ENCODE measurements around the gene GRHL3.

The GRHL3 gene

GRCh38 chr1:24341260-24341659 is 22.1 kb downstream of the GRHL3 start:
- ChIA-PET POLR2A (ENCODE audit: low non-redundant PET) (no interaction called here), CTCF (interaction anchor here (1.0 kb wide), 1 partner anchor 142 kb away, joined by 3 read pairs; no protein-coding TSS in a partner anchor)
- H3K27ac ChIP-seq = peak overlapping the region; percentile 1; the same call in 1 of the 2 replicates
- no peak for TF ChIP-seq CTCF (conservative IDR thresholded peaks at IDR 0.05; ENCODE audit: low read depth)
- DNase-seq (ENCODE audit: low spot score) = no peak

- ChIA-PET CTCF (interaction anchor here (0.6 kb wide), 1 partner anchor 12 kb away, joined by 3 read pairs; no protein-coding TSS in a partner anchor), POLR2A (ENCODE audit: low non-redundant PET) (interaction anchor here (1.2 kb wide), 1 partner anchor 9 kb away, joined by 3 read pairs; no protein-coding TSS in a partner anchor)
- no peak for DNase-seq (ENCODE audit: low spot score)
- TF ChIP-seq CTCF (conservative IDR thresholded peaks at IDR 0.05; ENCODE audit: low read depth) = no peak
- no peak overlapping the region for H3K27ac ChIP-seq
Measured at GRCh38 chr1:24343412-24344089, 24.4 kb downstream of the GRHL3 start.

GRCh38 chr1:24344090-24344742 is 25.1 kb downstream of the GRHL3 start:
- ChIA-PET CTCF (interaction anchor here (0.6 kb wide), 1 partner anchor 11 kb away, joined by 3 read pairs; no protein-coding TSS in a partner anchor), POLR2A (ENCODE audit: low non-redundant PET) (interaction anchor here (1.2 kb wide), 1 partner anchor 8 kb away, joined by 3 read pairs; no protein-coding TSS in a partner anchor)
- no peak for DNase-seq (ENCODE audit: low spot score)
- TF ChIP-seq CTCF (conservative IDR thresholded peaks at IDR 0.05; ENCODE audit: low read depth) = no peak
- H3K27ac ChIP-seq = no peak overlapping the region

GRCh38 chr1:24345334-24345733 is 26.2 kb downstream of the GRHL3 start:
- POLR2A ChIA-PET (ENCODE audit: low non-redundant PET) = no interaction called here
- TF ChIP-seq CTCF (conservative IDR thresholded peaks at IDR 0.05; ENCODE audit: low read depth) = no peak

GRCh38 chr1:24347159-24347934 is 28.2 kb downstream of the GRHL3 start:
- no peak overlapping the region for H3K27ac ChIP-seq
- ChIA-PET CTCF (interaction anchor here (0.7 kb wide), 1 partner anchor 13 kb away, joined by 5 read pairs; no protein-coding TSS in a partner anchor), POLR2A (ENCODE audit: low non-redundant PET) (no interaction called here)
- no peak for DNase-seq (ENCODE audit: low spot score)
- TF ChIP-seq CTCF (conservative IDR thresholded peaks at IDR 0.05; ENCODE audit: low read depth) = no peak

More at GRCh38 chr1:24345334-24345733, 26.2 kb downstream of the GRHL3 start:
- CTCF ChIA-PET = no interaction called here
- DNase-seq (ENCODE audit: low spot score) = no peak
- H3K27ac ChIP-seq = no peak overlapping the region

GRCh38 chr1:24348196-24348595 is 29.0 kb downstream of the GRHL3 start:
- no peak for TF ChIP-seq CTCF (conservative IDR thresholded peaks at IDR 0.05; ENCODE audit: low read depth)
- ChIA-PET CTCF (interaction anchor here (1.0 to 1.1 kb wide), 2 partner anchors 43 to 147 kb away, joined by 3 to 7 read pairs; no protein-coding TSS in a partner anchor), POLR2A (ENCODE audit: low non-redundant PET) (no interaction called here)
- no peak overlapping the region for H3K27ac ChIP-seq
- no peak for DNase-seq (ENCODE audit: low spot score)

All from RWPE1 (cell line).